ENCODE data around the gene PCDHA6. TPM values are rescaled to one million over a fixed set of nuclear protein-coding genes. Genes with fewer than 3 reads are reported as not detected.
"Not testable (repeated sequence)": the region's sequence is repeated elsewhere in the genome, so short reads cannot be mapped to it uniquely, and the experiment has no call there.

The PCDHA6 gene
- total and polyA plus RNA-seq, 4 experiments from 2014 or later: not detected

GRCh38 chr5:140875085-140876065 lies 47.6 kb downstream of the PCDHA6 start, which contains the start of gene PCDHA12:
PCDHA12 (plus strand) TSS chr5:140875308; CDS start chr5:140875473, 165 bp downstream.
- Histone ChIP-seq H3K4me1 (ENCODE audit: insufficient read depth, low read length) (no peaks in the 10 kb centered on the region), H3K27me3 (ENCODE audit: insufficient read depth, low read length) (no peaks in the 10 kb centered on the region), H3K4me3 (ENCODE audit: low read length in 2 of 2) (no peak within 1 kb of the TSS), H3K27ac (ENCODE audit: low read depth, low read length) (no peak within 1 kb of the TSS), H3K9me3 (ENCODE audit: control insufficient read depth in 1 of 2, low read length in 2 of 2) (no peaks in the 10 kb centered on the region), H3K36me3 (ENCODE audit: insufficient read depth, low read length) (no peaks in the 10 kb centered on the region)
- no peak within 1 kb of the TSS for H3K27ac Mint-ChIP-seq
- H3K4me3 Mint-ChIP-seq: peak within 1 kb of the TSS in 1 of 8 donors; percentile 17
- DNase-seq: no peak
- H3K4me1 Mint-ChIP-seq: no peaks in the 10 kb centered on the region
- no peaks in the 10 kb centered on the region for H3K36me3 Mint-ChIP-seq
- intact Hi-C loops (cut with micrococcal nuclease): no loop called here
- H3K27me3 Mint-ChIP-seq: peaks cover 10 to 22% of the 10 kb centered on the region in 2 donors
- H3K9me3 Mint-ChIP-seq: peaks cover 3 to 59% (median 38%) of the 10 kb centered on the region in 8 donors
- CTCF ChIA-PET (ENCODE audit: partially characterized antibody): no interaction called here
- POLR2A ChIA-PET (ENCODE audit: partially characterized antibody): no interaction called here

GRCh38 chr5:140876541-140877261 lies 48.9 kb downstream of the PCDHA6 start:
- H3K4me3 ChIP-seq (ENCODE audit: low read length in 2 of 2); H3K4me1 Mint-ChIP-seq; H3K4me3 Mint-ChIP-seq; H3K36me3 Mint-ChIP-seq; H3K27ac ChIP-seq (ENCODE audit: low read depth, low read length); DNase-seq; H3K27ac Mint-ChIP-seq; H3K9me3 ChIP-seq (ENCODE audit: control insufficient read depth in 1 of 2, low read length in 2 of 2); POLR2A ChIA-PET (ENCODE audit: partially characterized antibody); CTCF ChIA-PET (ENCODE audit: partially characterized antibody); intact Hi-C loops (cut with micrococcal nuclease); H3K4me1 ChIP-seq (ENCODE audit: insufficient read depth, low read length); H3K36me3 ChIP-seq (ENCODE audit: insufficient read depth, low read length); H3K27me3 ChIP-seq (ENCODE audit: insufficient read depth, low read length): not testable (repeated sequence)
- Mint-ChIP-seq H3K9me3 (peaks cover 3 to 69% (median 47%) of the 10 kb centered on the region in 8 donors), H3K27me3 (peaks cover 17 to 23% of the 10 kb centered on the region in 2 donors)

GRCh38 chr5:140877262-140877581 lies 49.5 kb downstream of the PCDHA6 start:
- Mint-ChIP-seq H3K27me3 (peaks cover 19 to 23% of the 10 kb centered on the region in 2 donors), H3K9me3 (peaks cover 3 to 69% (median 46%) of the 10 kb centered on the region in 8 donors), H3K4me1 (no peaks in the 10 kb centered on the region), H3K36me3 (peaks cover 0 to 2% of the 10 kb centered on the region in 2 donors), H3K27ac (no peak overlapping the region), H3K4me3 (no peak overlapping the region)
- Histone ChIP-seq H3K27ac (ENCODE audit: low read depth, low read length) (no peak overlapping the region), H3K4me1 (ENCODE audit: insufficient read depth, low read length) (no peaks in the 10 kb centered on the region), H3K4me3 (ENCODE audit: low read length in 2 of 2) (no peak overlapping the region), H3K36me3 (ENCODE audit: insufficient read depth, low read length) (no peaks in the 10 kb centered on the region), H3K9me3 (ENCODE audit: control insufficient read depth in 1 of 2, low read length in 2 of 2) (no peaks in the 10 kb centered on the region), H3K27me3 (ENCODE audit: insufficient read depth, low read length) (no peaks in the 10 kb centered on the region)
- ChIA-PET POLR2A (ENCODE audit: partially characterized antibody) (no interaction called here), CTCF (ENCODE audit: partially characterized antibody) (no interaction called here)
- DNase-seq: no peak
- intact Hi-C loops (cut with micrococcal nuclease): no loop called here

Other genes starting within 250 kb of the PCDHA6 start
- gene CD14, start 194.8 kb upstream of the PCDHA6 start, total RNA-seq: 1 to 10 TPM; 4.9 to 5.2 TPM
- gene CD14, start 194.8 kb upstream of the PCDHA6 start, polyA plus RNA-seq: 1 to 10 TPM; 2.7 to 3.2 TPM
- gene TMCO6, start 188.5 kb upstream of the PCDHA6 start, total RNA-seq: 10 to 100 TPM; 50.0 to 56.3 TPM
- 10 to 100 TPM; 15.7 to 18.3 TPM for gene TMCO6, start 188.5 kb upstream of the PCDHA6 start, polyA plus RNA-seq
- gene NDUFA2, start 180.3 kb upstream of the PCDHA6 start, total RNA-seq: 10 to 100 TPM; 38.0 TPM
- gene NDUFA2, start 180.3 kb upstream of the PCDHA6 start, polyA plus RNA-seq: 100 to 1,000 TPM; 132 to 135 TPM
- gene IK, start 180.1 kb upstream of the PCDHA6 start, total RNA-seq: 100 to 1,000 TPM; 178 to 185 TPM
- 100 to 1,000 TPM; 147 to 205 TPM for gene IK, start 180.1 kb upstream of the PCDHA6 start, polyA plus RNA-seq
- 10 to 100 TPM; 47.1 to 49.6 TPM for gene WDR55, start 163.1 kb upstream of the PCDHA6 start, total RNA-seq
- gene WDR55, start 163.1 kb upstream of the PCDHA6 start, polyA plus RNA-seq: 10 to 100 TPM; 12.4 to 19.5 TPM
- 1 to 10 TPM; 4.0 to 5.0 TPM for gene DND1, start 154.4 kb upstream of the PCDHA6 start, total RNA-seq
- gene DND1, start 154.4 kb upstream of the PCDHA6 start, polyA plus RNA-seq: not detected
- gene HARS1, start 136.6 kb upstream of the PCDHA6 start, total RNA-seq: 10 to 100 TPM; 60.7 to 63.5 TPM
- 10 to 100 TPM; 70.8 to 72.9 TPM for gene HARS1, start 136.6 kb upstream of the PCDHA6 start, polyA plus RNA-seq
- 10 to 100 TPM; 61.6 to 67.5 TPM for gene HARS2, start 136.5 kb upstream of the PCDHA6 start, total RNA-seq
- 10 to 100 TPM; 17.8 to 26.5 TPM for gene HARS2, start 136.5 kb upstream of the PCDHA6 start, polyA plus RNA-seq
- gene ZMAT2, start 127.5 kb upstream of the PCDHA6 start, total RNA-seq: 10 to 100 TPM; 56.3 to 57.4 TPM
- gene ZMAT2, start 127.5 kb upstream of the PCDHA6 start, polyA plus RNA-seq: 10 to 100 TPM; 65.9 to 76.5 TPM
- not detected for gene PCDHA1, start 41.8 kb upstream of the PCDHA6 start, total RNA-seq
- gene PCDHA1, start 41.8 kb upstream of the PCDHA6 start, polyA plus RNA-seq: not detected
- gene PCDHA2, start 33.1 kb upstream of the PCDHA6 start, total RNA-seq: not detected
- gene PCDHA2, start 33.1 kb upstream of the PCDHA6 start, polyA plus RNA-seq: not detected
- not detected for gene PCDHA3, start 26.9 kb upstream of the PCDHA6 start, total RNA-seq
- gene PCDHA3, start 26.9 kb upstream of the PCDHA6 start, polyA plus RNA-seq: not detected
- not detected for gene PCDHA4, start 20.9 kb upstream of the PCDHA6 start, total RNA-seq
- not detected for gene PCDHA4, start 20.9 kb upstream of the PCDHA6 start, polyA plus RNA-seq
- gene PCDHA5, start 6.3 kb upstream of the PCDHA6 start, total RNA-seq: not detected
- gene PCDHA5, start 6.3 kb upstream of the PCDHA6 start, polyA plus RNA-seq: not detected
- gene PCDHA7, start 6.3 kb downstream of the PCDHA6 start, total RNA-seq: not detected
- not detected for gene PCDHA7, start 6.3 kb downstream of the PCDHA6 start, polyA plus RNA-seq
- not detected for gene PCDHA8, start 13.2 kb downstream of the PCDHA6 start, total RNA-seq
- gene PCDHA8, start 13.2 kb downstream of the PCDHA6 start, polyA plus RNA-seq: not detected
- gene PCDHA9, start 20.4 kb downstream of the PCDHA6 start, total RNA-seq: not detected
- not detected for gene PCDHA9, start 20.4 kb downstream of the PCDHA6 start, polyA plus RNA-seq
- gene PCDHA10, start 27.9 kb downstream of the PCDHA6 start, total RNA-seq: not detected
- gene PCDHA10, start 27.9 kb downstream of the PCDHA6 start, polyA plus RNA-seq: not detected
- not detected for gene PCDHA11, start 41.0 kb downstream of the PCDHA6 start, total RNA-seq
- not detected for gene PCDHA11, start 41.0 kb downstream of the PCDHA6 start, polyA plus RNA-seq
- not detected for gene PCDHA12, start 47.3 kb downstream of the PCDHA6 start, total RNA-seq
- not detected for gene PCDHA12, start 47.3 kb downstream of the PCDHA6 start, polyA plus RNA-seq
- not detected for gene PCDHA13, start 54.2 kb downstream of the PCDHA6 start, total RNA-seq
- not detected for gene PCDHA13, start 54.2 kb downstream of the PCDHA6 start, polyA plus RNA-seq
- gene PCDHAC1, start 98.3 kb downstream of the PCDHA6 start, total RNA-seq: not detected
- gene PCDHAC1, start 98.3 kb downstream of the PCDHA6 start, polyA plus RNA-seq: not detected
- not detected for gene PCDHAC2, start 138.5 kb downstream of the PCDHA6 start, total RNA-seq
- gene PCDHAC2, start 138.5 kb downstream of the PCDHA6 start, polyA plus RNA-seq: not detected
- not detected for gene PCDHB1, start 223.4 kb downstream of the PCDHA6 start, total RNA-seq
- not detected for gene PCDHB1, start 223.4 kb downstream of the PCDHA6 start, polyA plus RNA-seq

All from CD4-positive, alpha-beta memory T cell (primary cell).